Neural cell (in vitro differentiated cells): Measurements from ENCODE around the gene DNMBP.

Source experiments
- SMC3 ChIP-seq: fragments of 450-650 bp; conservative IDR thresholded peaks from 2 replicates; pipeline ENCODE4 v1.6.1; 2014; ENCODE audit warnings: antibody characterized with exemption, mild to moderate bottlenecking, moderate library complexity; ENCODE audit not compliant: poor library complexity
- TF ChIP-seq, protein P1 (sequence below): fragments of 450-650 bp; IDR thresholded peaks from 2 replicates; pipeline ENCODE4 v1.5.1; 2014; ENCODE audit warnings: antibody characterized with exemption, mild to moderate bottlenecking, moderate library complexity; ENCODE audit not compliant: poor library complexity, severe bottlenecking

DNA sequence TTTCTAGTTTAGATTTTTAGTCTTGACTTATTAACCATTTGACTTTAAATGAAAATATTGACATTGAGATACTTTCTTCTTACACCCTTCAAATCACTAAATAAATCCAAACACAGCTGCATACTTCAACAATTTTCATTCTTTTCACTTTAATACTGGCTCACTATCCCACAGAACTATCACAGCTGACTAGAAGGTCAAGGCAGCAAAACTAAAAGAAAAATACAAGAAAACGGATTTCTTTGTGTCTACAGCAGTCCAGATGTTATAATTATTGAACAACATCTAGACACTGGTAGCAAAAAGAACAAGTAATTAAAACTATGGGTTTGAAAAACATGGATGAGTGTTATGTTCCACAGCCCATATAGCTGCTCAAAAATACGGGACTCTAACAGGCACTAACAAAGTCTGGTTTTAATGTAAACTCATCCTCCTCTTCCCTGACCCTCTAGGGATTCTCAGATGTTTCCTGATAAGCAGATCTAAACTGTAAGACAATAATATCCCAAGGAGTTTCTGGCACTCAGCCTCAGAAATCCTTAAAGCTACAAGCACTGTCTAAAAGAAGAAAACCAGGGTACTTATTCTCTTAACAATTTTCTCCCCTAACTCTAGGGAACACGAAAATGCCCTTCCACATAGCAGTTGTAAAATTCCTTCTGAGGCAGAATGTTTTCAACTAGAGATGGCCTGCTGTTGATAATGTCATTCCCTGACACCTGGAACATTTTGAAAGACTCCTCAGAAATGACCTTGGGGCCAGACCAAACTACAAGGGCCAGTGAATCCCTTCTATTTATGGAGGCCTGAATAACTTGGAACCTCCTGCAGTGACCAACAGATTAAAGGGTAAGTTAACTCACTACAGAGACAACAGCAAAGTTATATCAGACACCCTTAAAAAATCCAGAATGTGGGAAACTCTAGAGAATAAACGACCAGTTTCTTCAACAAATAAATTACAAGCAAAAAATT, 12.8 kb downstream of the DNMBP start:
- TF ChIP-seq SMC3 = no peak
- TF ChIP-seq, protein P1, sequence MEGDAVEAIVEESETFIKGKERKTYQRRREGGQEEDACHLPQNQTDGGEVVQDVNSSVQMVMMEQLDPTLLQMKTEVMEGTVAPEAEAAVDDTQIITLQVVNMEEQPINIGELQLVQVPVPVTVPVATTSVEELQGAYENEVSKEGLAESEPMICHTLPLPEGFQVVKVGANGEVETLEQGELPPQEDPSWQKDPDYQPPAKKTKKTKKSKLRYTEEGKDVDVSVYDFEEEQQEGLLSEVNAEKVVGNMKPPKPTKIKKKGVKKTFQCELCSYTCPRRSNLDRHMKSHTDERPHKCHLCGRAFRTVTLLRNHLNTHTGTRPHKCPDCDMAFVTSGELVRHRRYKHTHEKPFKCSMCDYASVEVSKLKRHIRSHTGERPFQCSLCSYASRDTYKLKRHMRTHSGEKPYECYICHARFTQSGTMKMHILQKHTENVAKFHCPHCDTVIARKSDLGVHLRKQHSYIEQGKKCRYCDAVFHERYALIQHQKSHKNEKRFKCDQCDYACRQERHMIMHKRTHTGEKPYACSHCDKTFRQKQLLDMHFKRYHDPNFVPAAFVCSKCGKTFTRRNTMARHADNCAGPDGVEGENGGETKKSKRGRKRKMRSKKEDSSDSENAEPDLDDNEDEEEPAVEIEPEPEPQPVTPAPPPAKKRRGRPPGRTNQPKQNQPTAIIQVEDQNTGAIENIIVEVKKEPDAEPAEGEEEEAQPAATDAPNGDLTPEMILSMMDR = no peak
